GM12878 (cell line): ENCODE measurements around the gene BRSK2. TPM values are rescaled to one million over a fixed set of nuclear protein-coding genes. Genes with fewer than 3 reads are reported as not detected.

ENCODE experiments used
- ATAC-seq: fragments of 200-7000 bp; cut with Tn5 transposase; 3 replicates; pipeline ENCODE4 v1.9.1; 2020; ENCODE audit warnings: mild to moderate bottlenecking, moderate library complexity
- BruUV-seq: library from RNA; stranded (reverse); fragments of 400-500 nt; replicated peaks from 2 replicates; lab custom pipeline; 2021; lab: Mats Ljungman, UMichigan
- CTCF ChIA-PET: fragments of 300-600 bp; sonication (Branson Sonifier 250); formaldehyde crosslinking; extraction: SDS; loops from one replicate; lab custom pipeline; 2021; ENCODE audit warnings: inconsistent platforms; lab: Yijun Ruan, JAX
- POLR2A ChIA-PET: fragments of 350-600 bp; formaldehyde crosslinking; extraction: SDS; loops from one replicate; lab custom pipeline; 2021; ENCODE audit warnings: inconsistent platforms; lab: Charles Lee
- RAD21 ChIA-PET: fragments of 300-600 bp; sonication (Branson Sonifier 250); formaldehyde crosslinking; loops from one replicate; lab custom pipeline; 2023; ENCODE audit warnings: antibody characterized with exemption; ENCODE audit not compliant: unreplicated experiment; lab: Charles Lee
- SMC1A ChIA-PET: fragments of 300-600 bp; sonication (Branson Sonifier 250); formaldehyde crosslinking; loops from one replicate; lab custom pipeline; 2023; ENCODE audit not compliant: unreplicated experiment, uncharacterized antibody; lab: Charles Lee
- DNase-seq: peaks from one replicate; pipeline ENCODE4 v3.0.0-alpha.2; 2011; ENCODE audit warnings: low read depth, low spot score
- FAIRE-seq: peaks from 3 replicates; lab custom pipeline; 2011; peaks lifted over from hg19 to GRCh38; lab: Jason Lieb, UNC
- H2AFZ ChIP-seq: 2 replicates; pipeline ENCODE4 v1.6.0; 2011; ENCODE audit warnings: low read depth, low read length, control low read depth; ENCODE audit not compliant: control insufficient read depth
- H3K27ac ChIP-seq: 2 replicates; pipeline ENCODE4 v1.5.1; 2011; ENCODE audit warnings: control low read depth; ENCODE audit not compliant: control insufficient read depth, insufficient read depth
- H3K27me3 ChIP-seq, 2 experiments: replicated peaks in 1 of 2; 2 replicates each; pipeline versions ENCODE4 v1.6.0 to v1.6.1; 2011; ENCODE audit warnings: low read length in 1 of 2; ENCODE audit not compliant: control insufficient read depth in 2 of 2, insufficient read depth in 2 of 2
- H3K36me3 ChIP-seq, 2 experiments: 2 replicates each; pipeline ENCODE4 v1.5.1; 2011; ENCODE audit warnings: low read length in 1 of 2; ENCODE audit not compliant: control insufficient read depth in 2 of 2, insufficient read depth in 2 of 2
- H3K4me1 ChIP-seq: 2 replicates; pipeline ENCODE4 v1.6.1; 2011; ENCODE audit warnings: mild to moderate bottlenecking, low read length, moderate library complexity, mixed read lengths; ENCODE audit not compliant: control insufficient read depth, insufficient read depth
- H3K4me2 ChIP-seq: 2 replicates; pipeline ENCODE4 v1.6.0; 2011; ENCODE audit warnings: control low read depth; ENCODE audit not compliant: control insufficient read depth, insufficient read depth
- H3K4me3 ChIP-seq: fragments of 200-600 bp; sonication (generic); 2 replicates; pipeline ENCODE4 v1.5.1; 2016
- H3K79me2 ChIP-seq: 2 replicates; pipeline ENCODE4 v1.6.0; 2011; ENCODE audit warnings: low read length; ENCODE audit not compliant: control insufficient read depth, insufficient read depth
- H3K9ac ChIP-seq: 2 replicates; pipeline ENCODE4 v1.8.0; 2011; ENCODE audit warnings: low read length, control low read depth, mixed read lengths; ENCODE audit not compliant: control insufficient read depth, insufficient read depth
- H3K9me3 ChIP-seq: replicated peaks from 3 replicates; pipeline ENCODE4 v1.5.1; 2011; ENCODE audit warnings: mild to moderate bottlenecking, low read length; ENCODE audit not compliant: control insufficient read depth, insufficient read depth
- H4K20me1 ChIP-seq: 2 replicates; pipeline ENCODE4 v1.6.0; 2011; ENCODE audit not compliant: control insufficient read depth, insufficient read depth
- BMI1 ChIP-seq: fragments of 450-650 bp; IDR thresholded peaks from 2 replicates; pipeline ENCODE4 v1.6.1; 2016; ENCODE audit warnings: mild to moderate bottlenecking, moderate library complexity, borderline replicate concordance
- CBFB ChIP-seq: IDR thresholded peaks from 2 replicates; pipeline ENCODE4 v1.6.1; 2016; ENCODE audit warnings: antibody characterized with exemption, low read depth
- CEBPZ ChIP-seq: fragments of 150-350 bp; IDR thresholded peaks from 2 replicates; pipeline ENCODE4 v1.6.1; 2016; ENCODE audit warnings: low read depth, low read length
- WGBS: methylation state at CpG from one replicate; pipeline ENCODE4 v1.1.6; 2016; ENCODE audit warnings: low lambda C conversion rate; ENCODE audit not compliant: insufficient replicate concordance, insufficient coverage; ENCODE audit errors: missing lambda C conversion rate; 5-methylcytosine and 5-hydroxymethylcytosine counted together
- in situ Hi-C: fragments of 300-500 bp; cut with MboI; formaldehyde crosslinking; loops from 9 replicates; pipeline ENCODE4 v1.14.3; 2018; ENCODE audit warnings: mixed read lengths
- intact Hi-C: fragments of 100-400 bp; cut with micrococcal nuclease; formaldehyde crosslinking; loops from one replicate; pipeline ENCODE4 v1.14.2; 2022; ENCODE audit not compliant: unreplicated experiment
- polyA plus RNA-seq, 11 experiments: library from polyadenylated mRNA; depleted of rRNA in 4 of 11; unstranded in 6 of 11; stranded (reverse) in 5 of 11; fragments of >200 nt; fragmentation: Nextera tagmentation in 4 of 11; fragmentation: Illumina TruSeq in 1 of 11; extraction: Ambion mirVana in 4 of 11; extraction: Trizol in 1 of 11; gene quantifications; 1 replicate in 1 of 11; 2 replicates in 10 of 11; pipeline versions ENCODE4 v1.2.1 to v1.2.3, GENCODE V29; 2011 to 2016; ENCODE audit warnings: inconsistent platforms in 2 of 11, missing spikeins in 2 of 11, low read depth in 1 of 11
- total RNA-seq, 4 experiments: library from RNA; depleted of rRNA in 3 of 4; stranded (reverse); fragments of >200 nt in 3 of 4; fragmentation: Illumina TruSeq in 1 of 4; extraction: Trizol in 1 of 4; gene quantifications; 2 replicates each; pipeline versions ENCODE4 v1.2.1 to v1.2.3, GENCODE V29; 2013 to 2021
- TF ChIP-seq, protein P1 (sequence below): fragments of 450-650 bp; IDR thresholded peaks from 2 replicates; pipeline ENCODE4 v1.6.1; 2016; ENCODE audit warnings: mild to moderate bottlenecking

Gene BRSK2
- total and polyA plus RNA-seq, 10 of the 15 experiments (the other 5 are each of a cell fraction or from before 2014, with no cell fraction given), result 0.13 TPM; not detected in 9

- TF ChIP-seq CEBPZ (no peak), BMI1 (no peak)
These were observed 7.8 kb upstream of the BRSK2 start (continued) for GRCh38 chr11:1381793-1382425.

DNA sequence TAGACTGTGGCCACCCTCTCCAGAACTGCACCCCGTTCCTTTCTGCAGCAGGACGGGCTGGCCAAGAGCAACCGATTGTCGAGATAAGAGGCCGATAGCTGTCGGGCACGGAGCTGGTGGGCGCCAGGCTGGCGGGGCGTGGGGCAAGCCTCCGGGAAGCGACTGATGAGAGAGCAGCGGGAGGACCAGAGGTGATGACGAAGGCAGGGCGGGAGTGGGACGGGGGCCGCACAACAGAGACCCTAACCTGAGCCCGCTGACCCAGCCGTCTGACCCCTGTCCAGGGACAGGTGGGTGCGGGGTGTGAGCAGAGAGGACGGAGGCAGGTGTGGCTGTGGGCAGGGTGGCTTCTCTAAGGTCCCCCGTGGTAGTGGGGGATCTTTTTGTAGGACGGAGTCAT is 7.3 kb upstream of the BRSK2 start:
- WGBS, result 90% methylated on average over 23 of the region's 23 CpGs
- Histone ChIP-seq H3K27ac (no peak overlapping the region), H2AFZ (peak overlapping the region; percentile 72; the same call in 1 of the 2 replicates), H3K4me3 (no peak overlapping the region), H3K79me2 (no peaks in the 10 kb centered on the region), H3K9me3 (no peaks in the 10 kb centered on the region), H3K27me3 (no peaks in the 10 kb centered on the region), H3K4me2 (no peak overlapping the region), H3K9ac (no peak overlapping the region; the same call in 1 of the 2 replicates), H3K36me3 (no peaks in the 10 kb centered on the region), H3K4me1 (peaks cover 11% of the 10 kb centered on the region), H4K20me1 (no peaks in the 10 kb centered on the region)
- ChIA-PET RAD21 (no interaction called here), SMC1A (no interaction called here), CTCF (no interaction called here), POLR2A (no interaction called here)
- in situ Hi-C loops, result no loop called here
- FAIRE-seq (no peak), ATAC-seq (no peak), DNase-seq (no peak)
- no TSS peak for BruUV-seq
- intact Hi-C loops, result loop anchor here (10.0 kb wide), 1 partner anchor 78 kb away; the partner anchor contains the start of gene TOLLIP
- TF ChIP-seq, protein P1, sequence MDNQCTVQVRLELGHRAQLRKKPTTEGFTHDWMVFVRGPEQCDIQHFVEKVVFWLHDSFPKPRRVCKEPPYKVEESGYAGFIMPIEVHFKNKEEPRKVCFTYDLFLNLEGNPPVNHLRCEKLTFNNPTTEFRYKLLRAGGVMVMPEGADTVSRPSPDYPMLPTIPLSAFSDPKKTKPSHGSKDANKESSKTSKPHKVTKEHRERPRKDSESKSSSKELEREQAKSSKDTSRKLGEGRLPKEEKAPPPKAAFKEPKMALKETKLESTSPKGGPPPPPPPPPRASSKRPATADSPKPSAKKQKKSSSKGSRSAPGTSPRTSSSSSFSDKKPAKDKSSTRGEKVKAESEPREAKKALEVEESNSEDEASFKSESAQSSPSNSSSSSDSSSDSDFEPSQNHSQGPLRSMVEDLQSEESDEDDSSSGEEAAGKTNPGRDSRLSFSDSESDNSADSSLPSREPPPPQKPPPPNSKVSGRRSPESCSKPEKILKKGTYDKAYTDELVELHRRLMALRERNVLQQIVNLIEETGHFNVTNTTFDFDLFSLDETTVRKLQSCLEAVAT, result peak; percentile 39; the same call in 1 of the 2 replicates
- no peak for TF ChIP-seq CBFB
